Esophagus muscularis mucosa (tissue), 4 donors: ENCODE results near the gene ARHGAP8.

Source experiments
- EP300 ChIP-seq: sonication (generic); formaldehyde crosslinking; IDR thresholded peaks from one replicate; pipeline ENCODE4 v1.6.1; 2017; ENCODE audit warnings: antibody characterized with exemption
- POLR2A ChIP-seq: fragments of 450-650 bp; IDR thresholded peaks from one replicate; pipeline ENCODE4 v1.6.1; 2017; ENCODE audit warnings: antibody characterized with exemption, moderate library complexity, mild to moderate bottlenecking, low read depth
- POLR2AphosphoS5 ChIP-seq, 2 donors: sonication (generic); formaldehyde crosslinking; IDR thresholded peaks; one replicate each; pipeline ENCODE4 v1.6.1; 2017; ENCODE audit warnings: antibody characterized with exemption in 2 of 2
- TF ChIP-seq, protein P1 (sequence below), 3 experiments: fragments of 200-600 bp in 2 of 3; fragments of 450-650 bp in 1 of 3; sonication (generic) in 2 of 3; IDR thresholded peaks; one replicate each; pipeline ENCODE4 v1.5.1; 2017 to 2019; ENCODE audit warnings: antibody characterized with exemption in 3 of 3, mild to moderate bottlenecking in 2 of 3, moderate library complexity in 1 of 3

DNA sequence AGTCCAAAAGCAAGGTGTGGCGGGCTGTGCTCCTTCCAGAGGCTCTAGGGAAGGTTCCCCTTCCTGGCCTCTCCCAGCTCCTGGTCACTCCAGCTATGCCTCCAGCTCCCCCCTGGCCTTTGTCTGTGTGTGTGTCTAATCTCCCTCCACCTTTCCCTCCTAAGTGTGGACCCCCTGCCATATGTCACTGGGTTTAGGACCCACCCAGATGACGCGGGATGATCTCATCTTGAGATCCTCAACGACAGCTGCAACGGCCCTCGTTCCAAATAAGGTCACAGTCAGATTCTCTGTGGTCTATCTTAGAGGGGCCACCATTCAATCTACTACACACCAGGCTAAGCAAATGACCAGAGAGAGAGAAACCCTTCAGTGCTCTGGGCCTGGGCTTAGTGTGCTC lies 107.9 kb downstream of the ARHGAP8 start:
- no peak for TF ChIP-seq EP300
- TF ChIP-seq, protein P1, sequence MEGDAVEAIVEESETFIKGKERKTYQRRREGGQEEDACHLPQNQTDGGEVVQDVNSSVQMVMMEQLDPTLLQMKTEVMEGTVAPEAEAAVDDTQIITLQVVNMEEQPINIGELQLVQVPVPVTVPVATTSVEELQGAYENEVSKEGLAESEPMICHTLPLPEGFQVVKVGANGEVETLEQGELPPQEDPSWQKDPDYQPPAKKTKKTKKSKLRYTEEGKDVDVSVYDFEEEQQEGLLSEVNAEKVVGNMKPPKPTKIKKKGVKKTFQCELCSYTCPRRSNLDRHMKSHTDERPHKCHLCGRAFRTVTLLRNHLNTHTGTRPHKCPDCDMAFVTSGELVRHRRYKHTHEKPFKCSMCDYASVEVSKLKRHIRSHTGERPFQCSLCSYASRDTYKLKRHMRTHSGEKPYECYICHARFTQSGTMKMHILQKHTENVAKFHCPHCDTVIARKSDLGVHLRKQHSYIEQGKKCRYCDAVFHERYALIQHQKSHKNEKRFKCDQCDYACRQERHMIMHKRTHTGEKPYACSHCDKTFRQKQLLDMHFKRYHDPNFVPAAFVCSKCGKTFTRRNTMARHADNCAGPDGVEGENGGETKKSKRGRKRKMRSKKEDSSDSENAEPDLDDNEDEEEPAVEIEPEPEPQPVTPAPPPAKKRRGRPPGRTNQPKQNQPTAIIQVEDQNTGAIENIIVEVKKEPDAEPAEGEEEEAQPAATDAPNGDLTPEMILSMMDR (IDR thresholded peaks at IDR 0.05): no peak
- no peak for TF ChIP-seq POLR2AphosphoS5 (IDR thresholded peaks at IDR 0.05)
- no peak for TF ChIP-seq POLR2A
